Stimulated activated CD4-positive, alpha-beta T cell treated with anti-CD3 and anti-CD28 coated beads, Interleukin-2, amount 100 ng/mL, for 48 hours (primary cell): Measurements from ENCODE around the gene PPIL1.

Source experiments
- DNase-seq, 2 donors: peaks; one replicate each; pipeline ENCODE4 v3.0.0-alpha.2; 2020

PPIL1 gene

DNA sequence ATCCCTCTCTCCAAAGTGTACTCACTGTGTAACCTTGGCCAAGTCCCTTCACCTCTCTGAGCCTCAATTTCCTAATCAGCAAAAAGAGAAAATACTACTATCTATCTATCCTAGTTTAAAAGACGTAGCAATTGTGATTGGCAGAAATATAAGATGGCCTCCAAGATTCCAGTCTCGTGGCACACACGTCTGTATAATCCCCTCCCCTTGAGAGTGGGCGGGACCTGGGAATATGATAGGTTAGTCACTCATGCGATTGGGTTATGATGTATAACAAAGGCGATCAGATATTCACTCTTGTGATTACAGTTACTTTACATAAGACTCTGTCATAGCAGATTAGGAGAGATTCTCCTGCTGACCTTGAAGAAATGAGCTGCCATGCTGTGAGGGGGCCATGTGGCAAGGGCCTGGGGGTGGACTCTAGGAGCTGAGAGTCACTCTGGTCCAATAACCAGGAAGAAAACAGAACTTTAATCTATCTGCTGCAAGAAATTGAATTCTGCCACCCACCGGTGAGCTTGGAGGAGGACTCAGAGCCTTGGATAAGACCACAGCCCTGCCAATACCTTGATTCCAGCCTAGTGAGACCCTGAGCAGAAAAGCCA lies 41.3 kb downstream of the PPIL1 start:
- no peak for DNase-seq

DNA sequence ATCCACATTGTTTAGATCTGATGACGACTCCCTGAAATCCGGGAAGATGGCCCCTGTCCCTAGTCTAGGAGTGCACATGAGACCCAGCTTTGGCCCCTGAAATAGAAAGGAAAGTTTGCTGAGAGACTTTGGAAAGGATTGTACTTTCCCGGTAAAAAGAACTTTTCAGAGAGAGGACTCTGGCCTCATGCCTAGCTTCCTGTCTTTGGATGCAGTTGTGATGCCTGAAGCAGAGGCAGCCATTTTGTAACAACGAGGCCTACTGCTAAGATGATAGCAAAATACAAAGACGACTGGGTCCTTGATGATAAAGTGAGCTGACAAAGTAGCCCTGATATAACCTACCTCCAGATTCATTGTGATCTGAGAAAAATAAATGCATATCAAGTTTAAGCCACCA lies 42.3 kb downstream of the PPIL1 start:
- no peak for DNase-seq

DNA sequence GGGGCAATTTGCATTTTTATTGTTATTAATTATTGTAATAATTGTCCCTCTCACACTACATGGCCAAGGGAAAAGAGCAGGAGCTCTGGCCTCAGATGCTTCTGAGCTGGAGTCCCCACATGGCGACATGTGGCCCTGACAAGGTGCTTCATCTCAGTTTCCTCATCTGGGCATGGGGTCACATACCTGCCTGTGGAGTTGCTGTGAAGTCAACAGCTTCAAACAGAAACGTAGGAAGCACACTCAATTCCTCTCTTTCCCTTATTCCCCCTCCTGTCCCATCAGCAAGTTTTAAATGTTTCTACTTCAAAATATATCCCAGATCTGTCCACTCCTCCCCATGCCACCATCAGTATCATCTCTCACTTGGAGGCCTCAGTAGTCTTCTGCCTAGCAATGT lies 44.0 kb downstream of the PPIL1 start:
- no peak for DNase-seq

DNA sequence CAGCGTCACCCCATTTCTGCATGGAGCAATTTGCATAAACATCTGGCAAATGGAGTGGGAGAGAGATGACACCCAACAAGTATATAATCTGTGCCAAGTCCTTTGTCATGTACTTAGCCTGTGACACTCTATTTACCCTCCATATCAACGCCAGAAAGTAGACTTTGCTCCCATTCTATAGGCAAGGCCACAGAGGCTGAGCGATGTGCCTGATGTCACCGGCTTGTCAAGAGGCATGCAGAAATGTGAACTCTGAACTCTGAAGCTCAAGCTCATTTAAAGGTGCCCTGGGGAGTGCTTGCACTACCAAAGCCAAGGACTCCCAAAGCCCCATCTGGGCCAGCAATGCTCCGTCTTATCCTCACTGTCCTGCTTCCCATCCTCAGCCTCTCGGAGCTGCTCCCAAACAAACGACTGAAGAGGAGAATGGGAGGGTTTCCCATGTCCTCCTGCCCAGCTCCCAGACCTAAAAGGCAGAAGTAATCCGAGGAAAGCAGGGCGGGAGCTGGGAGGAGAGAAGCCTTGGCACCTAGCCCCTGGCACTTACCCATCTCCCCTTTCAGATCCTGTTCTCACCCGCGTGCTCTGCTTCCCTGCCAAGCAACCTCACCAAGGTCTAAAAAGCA lies 44.6 kb downstream of the PPIL1 start:
- no peak for DNase-seq

DNA sequence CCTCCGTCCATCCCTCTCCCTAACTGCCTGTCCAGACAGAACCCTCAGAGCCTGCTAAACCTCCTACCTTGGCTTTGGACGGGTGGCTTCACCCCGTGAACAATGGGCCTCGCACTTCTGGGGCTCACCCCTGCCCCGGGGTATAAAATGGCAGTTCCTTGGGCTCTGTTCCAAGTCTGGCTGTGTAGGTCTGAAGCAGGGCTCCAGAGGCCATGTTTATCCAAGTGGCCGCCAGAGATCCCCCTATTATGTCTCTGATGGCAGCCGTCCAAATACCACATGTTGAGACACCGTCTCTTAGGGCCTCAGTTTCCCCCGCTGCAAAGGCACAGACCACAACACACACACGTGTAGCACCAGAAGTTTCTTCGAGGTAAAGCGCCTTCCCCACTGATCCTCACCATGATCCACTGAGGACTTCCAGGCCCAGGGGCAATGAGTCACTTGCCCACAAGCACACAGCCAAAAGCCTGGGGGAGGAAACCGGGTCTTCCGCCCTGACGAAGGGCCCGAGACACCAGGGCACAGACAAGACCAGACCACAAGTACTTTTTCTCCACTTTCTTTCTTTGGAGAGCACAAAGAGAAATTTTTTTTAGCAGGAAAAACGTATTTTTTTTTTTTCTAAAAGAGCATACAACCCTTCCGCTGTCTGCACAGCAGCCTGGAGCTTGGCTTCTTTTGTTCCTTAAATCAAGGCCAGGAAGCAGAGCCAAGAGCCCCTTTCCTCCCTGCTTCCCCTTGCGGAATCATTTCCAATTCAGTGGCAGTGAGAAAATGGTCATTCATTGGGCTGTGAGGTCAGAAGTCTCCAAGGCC lies 47.1 kb downstream of the PPIL1 start:
- DNase-seq: no peak

DNA sequence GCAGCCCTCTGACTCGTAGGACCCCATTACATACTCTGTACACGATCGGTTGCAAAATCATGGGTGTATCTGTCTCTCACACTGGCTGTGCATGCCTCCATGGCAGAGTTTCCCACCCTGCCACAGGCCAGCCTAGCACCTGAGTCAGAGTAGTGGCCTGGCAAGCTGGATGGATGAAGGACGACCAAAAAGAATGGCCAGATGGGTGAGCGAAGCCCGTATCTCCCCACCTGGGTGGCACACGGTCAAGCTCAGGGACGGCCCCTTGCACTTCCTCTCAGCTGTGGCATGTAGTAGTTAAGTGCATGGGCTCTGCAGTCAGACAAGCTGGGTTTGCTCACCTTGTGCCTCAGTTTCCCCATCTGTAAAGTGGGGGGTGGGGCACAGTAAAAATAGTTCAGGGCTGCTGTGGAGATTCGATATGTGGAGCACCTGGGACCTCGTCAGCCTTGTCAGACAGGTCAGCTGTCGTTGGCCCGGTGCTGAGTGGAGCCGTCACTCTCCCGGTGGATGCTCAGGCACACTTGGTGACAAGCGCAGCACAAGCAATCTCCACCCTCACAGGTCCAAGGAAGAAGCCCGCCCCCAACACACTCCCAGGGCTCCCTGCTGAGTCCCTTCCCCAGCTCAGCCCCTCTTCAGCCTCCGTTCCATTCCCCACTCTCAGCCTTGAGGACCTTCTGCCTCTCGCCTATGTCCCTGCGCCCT lies 47.9 kb downstream of the PPIL1 start:
- no peak for DNase-seq

DNA sequence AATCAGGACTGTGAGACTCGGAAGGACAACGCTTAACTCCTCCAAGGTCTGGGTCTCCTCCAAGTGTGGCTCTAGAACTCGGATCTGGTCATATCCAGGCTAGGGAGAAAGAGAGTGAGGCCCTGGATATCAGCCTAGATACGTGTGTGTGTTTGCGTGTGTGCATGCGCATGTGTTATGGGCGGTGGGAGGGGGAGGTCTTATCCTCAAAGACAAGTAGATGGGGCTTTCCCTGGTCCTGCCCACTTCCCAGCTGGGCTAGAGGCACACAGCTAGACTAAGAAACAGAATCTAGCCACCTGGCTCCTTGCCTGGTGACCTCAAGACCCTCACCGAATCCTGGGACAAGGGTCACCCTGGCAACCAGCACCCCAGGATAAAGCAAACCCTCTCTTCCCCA lies 48.6 kb downstream of the PPIL1 start:
- DNase-seq: no peak

DNA sequence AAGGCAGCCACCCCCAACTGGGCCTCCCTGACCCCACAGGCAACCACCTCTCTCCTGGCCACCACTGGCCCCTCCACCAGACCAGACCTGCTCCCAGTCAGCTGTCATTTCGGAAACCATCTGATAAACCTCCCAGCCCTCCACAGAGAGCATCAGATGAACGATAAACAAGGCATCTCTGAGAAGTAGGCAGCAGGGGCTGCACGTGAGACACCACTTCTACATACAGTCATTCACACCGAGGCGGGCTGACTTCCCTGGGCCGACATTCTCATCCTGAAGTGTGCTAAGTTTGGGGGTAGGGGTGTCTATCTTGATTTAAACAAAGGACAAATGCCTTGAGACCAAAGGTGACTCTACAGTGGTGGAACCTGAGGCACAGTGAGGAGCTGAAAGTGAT lies 49.2 kb downstream of the PPIL1 start:
- DNase-seq: no peak

DNA sequence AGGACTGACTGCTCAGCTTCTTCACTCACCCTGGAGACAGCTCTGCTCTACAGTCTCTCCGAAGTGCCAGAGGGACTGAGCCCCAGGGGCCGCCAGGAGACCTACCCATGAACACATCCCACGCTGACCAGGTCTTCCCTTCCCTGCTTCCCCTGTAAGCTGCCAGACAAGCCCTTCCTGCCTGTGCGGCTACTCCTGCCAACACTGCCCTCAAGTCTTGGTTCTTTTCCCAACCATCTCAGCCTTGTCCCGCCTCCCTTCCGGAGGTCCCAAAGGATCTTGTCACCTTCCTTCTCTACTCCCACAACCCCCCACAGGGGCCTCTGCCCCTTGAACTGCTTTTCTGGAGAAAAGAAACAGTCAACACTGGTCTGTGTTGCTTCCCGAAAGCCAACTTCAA lies 50.4 kb downstream of the PPIL1 start:
- no peak for DNase-seq

DNA sequence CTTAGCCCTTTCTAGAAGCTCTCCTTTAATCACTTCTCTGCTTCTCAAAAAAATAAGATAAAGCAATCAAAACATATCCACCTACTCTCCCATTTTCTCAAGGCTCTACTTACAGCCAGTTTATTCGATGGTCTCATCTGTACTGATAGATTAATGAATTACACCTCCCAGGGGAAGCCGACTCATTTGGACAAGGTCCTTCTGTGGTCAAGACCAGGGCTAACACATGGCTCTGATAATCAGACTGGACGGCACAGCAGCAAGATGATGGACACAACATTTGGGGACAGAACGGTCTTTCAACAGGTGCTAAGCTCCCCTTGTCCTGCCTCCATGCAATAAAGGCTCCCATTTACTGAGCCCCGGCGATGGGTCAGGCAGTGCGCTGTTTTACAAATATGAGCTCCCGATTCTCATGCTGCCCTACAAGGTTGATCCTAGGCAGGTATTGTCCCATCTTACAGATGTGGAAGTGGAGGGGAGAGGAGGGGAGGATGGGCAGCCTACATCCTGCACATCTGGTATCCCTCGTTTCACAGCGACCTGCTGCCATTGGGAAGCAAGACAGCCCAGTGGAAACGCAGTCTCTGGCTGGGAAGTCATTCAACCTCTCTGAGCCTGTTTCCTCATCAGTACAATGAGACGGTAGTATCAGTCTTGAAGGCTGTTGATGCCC lies 51.0 kb downstream of the PPIL1 start:
- no peak for DNase-seq

DNA sequence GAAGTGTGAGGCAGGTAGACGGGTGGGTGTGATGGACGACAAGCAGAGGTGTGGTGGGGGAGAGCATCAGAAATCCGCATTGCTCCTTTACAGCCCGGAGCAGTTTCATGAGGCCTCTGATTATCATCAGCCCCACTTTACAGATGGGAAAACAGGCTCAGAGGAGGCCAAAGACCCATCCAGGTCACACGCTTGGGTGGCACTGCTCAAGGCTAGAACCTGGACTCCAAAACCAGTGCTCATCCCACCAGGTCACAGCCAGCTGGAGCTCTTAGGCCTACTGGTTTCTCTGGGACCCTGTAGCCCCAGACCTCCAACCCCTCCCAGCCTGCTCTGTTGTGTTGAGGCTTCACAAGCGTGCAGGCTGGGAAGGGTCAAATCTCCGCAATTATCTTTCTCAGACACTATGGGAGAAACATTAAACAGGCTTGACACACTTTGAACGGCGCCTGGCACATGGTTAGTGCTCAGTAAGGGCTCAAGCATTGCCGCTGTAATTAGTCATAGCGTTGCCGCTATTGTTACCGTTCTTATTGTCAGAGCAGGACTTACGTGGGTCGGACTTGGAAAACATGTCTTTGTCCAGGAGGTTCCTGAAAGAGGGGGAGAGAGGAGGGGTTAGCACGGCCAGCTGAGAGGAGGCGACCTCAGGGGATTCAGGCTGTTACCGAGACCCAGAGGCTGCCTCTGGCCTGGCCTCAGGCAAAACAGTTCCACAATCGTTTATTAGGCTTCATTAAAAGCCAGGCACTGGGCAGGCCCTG lies 51.9 kb downstream of the PPIL1 start:
- DNase-seq: no peak

DNA sequence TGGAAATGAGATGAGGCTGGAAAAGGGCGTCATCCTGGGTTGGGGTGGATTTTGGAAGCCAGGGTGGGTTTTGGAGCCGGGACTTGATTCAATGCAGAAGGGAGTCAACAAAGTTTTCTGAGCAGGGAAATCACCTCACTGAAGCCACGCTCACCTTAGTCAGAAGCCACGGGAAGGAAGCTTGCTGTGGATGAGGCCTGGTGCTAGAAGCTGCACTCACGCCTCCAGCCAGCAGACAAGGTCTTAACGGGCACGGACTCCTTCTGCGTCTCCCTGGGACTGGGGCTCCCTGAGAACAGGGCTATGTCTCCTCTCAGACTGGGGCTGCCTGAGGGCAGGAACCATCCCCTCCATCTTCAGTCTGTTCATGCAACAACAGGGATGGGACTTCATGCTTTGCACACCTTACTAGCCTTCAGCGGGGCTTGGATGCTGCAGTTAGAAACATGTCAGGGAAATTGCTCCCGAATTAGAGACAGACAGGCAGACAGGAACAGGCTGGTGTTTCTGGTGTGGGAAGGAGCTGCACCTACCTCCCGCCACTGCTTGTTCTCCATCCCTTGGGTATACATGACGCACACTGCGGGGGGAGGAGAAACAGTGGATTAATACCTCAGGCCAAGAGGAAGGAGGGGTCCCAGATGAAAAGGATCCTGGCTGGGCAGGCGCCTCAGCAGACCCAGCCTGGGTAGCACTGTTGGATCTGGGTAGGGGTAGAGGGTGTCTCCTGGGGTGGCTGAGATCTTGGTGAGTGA lies 52.8 kb downstream of the PPIL1 start:
- no peak for DNase-seq

DNA sequence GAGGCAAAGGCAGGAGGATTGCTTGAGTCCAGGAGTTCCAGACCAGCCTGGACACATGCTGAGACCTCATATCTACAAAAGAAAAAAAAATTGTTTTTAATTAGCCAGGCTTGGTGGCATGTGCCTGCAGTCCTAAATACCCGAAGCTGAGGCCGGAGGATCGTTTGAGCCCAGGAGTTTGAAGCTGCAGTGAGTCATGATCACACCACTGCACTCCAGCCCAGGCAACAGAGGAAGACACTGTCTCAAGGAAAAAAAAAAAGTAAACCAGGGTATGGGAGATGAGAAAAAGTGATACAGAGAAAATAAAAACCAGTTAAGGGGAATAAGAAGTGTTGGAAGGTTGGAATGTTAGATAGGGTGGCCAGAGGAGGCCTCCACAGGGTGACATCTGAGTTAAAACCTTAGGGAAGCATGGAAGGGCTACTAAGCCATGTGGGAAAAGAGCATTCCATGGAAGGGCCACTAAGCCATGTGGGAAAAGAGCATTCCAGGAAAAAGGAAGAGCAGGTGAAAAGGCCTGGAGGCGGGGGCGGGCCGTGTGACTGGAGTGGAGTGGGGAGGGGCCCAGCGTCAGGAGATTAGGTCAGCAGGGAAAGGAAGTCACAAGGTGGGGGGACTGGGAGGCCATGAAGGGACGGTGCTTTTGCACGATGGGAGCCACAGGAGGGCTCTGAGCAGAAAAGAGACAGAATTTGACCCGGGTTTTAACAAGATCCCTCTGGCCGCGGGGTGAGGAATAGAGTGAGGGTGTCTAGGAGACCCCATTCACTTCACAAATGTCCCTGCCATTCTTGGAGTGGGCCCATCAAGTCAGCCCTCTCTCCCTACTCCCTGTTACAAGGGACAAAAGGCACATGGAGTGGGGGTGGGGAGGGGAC lies 53.7 kb downstream of the PPIL1 start:
- DNase-seq: no peak

DNA sequence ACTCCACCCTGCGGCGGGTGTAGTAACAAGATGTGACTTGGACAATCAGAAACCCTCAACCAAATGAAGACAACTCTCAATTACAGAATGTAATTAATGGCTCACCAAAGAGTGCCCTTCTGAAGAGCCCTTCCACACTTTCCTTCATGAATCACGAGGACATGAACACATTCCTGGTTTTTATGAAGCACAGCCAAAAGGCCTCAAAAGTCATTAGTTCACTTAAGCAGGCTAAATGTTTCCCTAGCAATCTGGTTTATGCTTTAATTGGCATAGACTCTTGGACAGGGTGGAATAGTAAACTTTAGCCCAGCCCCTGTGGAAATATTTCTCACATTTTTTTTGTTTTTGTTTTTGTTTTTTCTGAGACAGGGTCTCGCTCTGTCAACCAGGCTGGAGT lies 55.8 kb downstream of the PPIL1 start:
- DNase-seq: no peak

DNA sequence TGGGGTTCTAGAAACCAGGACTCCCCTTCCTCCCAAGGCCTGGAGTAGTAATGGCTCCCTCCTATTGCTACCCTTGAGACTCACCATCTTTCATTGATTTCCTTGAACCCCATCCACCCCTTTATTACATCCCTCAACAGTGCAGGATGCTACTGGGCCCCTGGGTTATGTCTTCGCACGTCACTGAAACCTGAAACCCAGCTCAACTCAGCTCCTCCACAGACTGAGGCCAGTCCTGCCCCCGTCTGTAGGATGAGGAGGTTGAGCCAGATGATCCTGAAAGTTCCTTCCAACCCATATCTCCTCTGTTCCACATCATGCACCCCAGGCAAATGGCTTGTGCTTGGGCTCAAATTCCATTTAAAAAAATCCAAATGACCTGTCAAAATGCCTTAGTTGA lies 56.8 kb downstream of the PPIL1 start:
- DNase-seq: no peak

DNA sequence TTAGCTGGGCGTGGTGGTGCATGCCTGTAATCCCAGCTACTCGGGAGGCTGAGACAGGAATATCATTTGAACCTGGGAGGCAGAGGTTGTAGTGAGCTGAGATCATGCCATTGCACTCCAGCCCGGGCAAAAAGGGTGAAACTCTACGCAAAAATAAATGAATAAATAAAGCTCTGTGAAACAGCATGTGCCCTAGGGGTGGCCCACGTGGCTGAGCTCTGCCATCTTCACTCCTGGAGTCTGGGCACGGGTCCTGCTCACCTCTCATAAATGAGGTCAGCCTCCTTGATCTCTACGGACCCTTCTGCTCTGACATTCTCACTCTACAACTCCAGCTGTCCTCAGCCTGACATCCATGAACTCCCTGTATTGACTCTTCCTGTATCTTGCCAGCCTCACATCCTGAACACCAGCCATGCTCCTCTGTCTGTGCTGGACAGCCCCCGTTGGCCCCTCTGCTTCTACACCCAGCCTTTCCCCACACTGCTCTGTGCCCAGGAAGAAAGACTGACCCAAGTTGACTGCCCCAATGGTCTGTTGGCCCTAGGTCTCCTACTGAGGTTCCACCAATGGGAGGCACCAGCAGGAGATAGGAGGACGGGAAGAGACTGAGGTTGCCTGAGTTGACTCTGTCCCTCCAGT lies 57.3 kb downstream of the PPIL1 start:
- no peak for DNase-seq

DNA sequence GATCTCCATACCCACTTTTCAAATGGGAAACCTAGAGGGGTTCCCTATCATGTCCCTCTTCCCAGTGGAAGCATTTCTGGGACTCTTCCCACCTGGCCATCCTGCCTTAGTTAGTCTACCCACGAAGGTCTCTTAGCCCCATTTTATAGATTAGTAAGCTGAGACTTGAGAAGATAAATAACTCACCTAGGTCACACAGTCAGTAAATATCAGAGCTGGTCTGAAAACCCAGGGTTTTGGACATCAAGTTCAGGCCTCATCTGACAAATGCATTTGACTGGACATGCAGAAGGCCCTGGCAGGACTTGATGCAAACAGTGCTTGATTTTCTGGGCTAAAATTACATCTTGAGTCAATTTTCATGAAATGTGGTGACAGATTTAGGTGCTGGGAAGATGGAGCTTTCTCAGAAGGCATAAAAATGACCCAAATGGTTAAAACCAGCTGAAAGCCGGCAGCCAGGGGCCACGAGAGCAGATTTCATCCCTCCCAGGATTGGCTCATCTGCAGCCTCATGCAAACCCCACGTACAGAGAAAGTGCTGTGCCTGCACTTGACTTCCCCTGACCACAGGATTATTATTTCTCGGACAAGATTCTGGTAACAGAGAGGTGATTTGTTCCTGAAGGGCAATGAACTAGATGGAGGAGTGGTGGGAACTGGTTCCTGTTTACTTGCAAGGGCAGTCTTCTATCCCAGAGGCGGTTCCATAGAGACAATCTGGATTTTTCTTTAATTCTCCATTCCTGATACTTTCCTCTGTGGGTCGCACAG lies 58.5 kb downstream of the PPIL1 start:
- DNase-seq: no peak

DNA sequence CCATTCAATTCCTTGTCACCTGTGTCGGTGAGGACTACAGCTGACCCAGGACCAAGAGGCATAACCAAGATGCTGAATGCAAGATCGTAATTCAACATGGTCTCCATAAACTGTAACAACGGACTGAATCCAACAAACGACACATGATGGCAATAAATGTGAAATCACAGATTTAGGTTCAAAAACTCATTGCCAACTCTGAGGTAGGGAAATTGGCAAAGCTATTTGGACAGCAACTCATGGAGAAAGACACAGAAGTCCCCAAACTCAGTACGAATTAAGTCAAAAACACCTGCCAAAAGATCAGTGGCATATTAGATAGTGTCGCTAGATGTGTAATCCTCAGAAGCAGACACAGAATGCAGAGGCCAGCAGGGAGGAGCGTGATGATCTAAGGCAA lies 60.4 kb downstream of the PPIL1 start:
- no peak for DNase-seq

DNA sequence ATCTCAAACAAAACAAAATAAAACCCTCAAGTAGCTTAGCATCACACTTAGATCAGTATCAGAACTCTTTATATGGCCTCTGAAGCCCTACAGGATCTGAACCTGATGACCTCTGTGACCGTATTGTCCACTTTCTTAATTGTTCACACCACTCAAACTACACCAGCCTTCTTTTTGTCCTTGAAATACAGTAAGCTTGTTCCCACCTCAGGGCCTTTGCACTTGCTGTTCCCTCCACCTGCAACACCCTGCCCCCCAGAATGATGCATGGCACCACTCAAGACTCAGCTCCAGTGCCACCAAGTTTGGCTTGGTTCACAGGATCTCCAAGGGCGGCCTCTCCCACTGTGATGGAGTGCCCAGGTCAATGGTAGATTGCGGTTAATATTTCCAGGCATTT lies 61.1 kb downstream of the PPIL1 start:
- no peak for DNase-seq
